ENCODE data around the gene DNASE1L2.
"Not testable (repeated sequence)": the region's sequence is repeated elsewhere in the genome, so short reads cannot be mapped to it uniquely, and the experiment has no call there.

Gene DNASE1L2

GRCh38 chr16:2267505-2267912, 31.3 kb downstream of the DNASE1L2 start:
- in situ Hi-C loops (cut with MboI; ENCODE audit: low sequenced_read_pairs): not testable (repeated sequence)

GRCh38 chr16:2267913-2268666, 31.8 kb downstream of the DNASE1L2 start, which contains the start of gene RNPS1:
RNPS1 (minus strand) TSS chr16:2268126; CDS start chr16:2264643, 3,483 bp downstream.
- in situ Hi-C loops (cut with MboI; ENCODE audit: low sequenced_read_pairs): no loop called here

- in situ Hi-C loops (cut with MboI; ENCODE audit: low sequenced_read_pairs): no loop called here
Measured at GRCh38 chr16:2270070-2270462, 33.8 kb downstream of the DNASE1L2 start.

GRCh38 chr16:2270588-2271470, 34.6 kb downstream of the DNASE1L2 start:
- in situ Hi-C loops (cut with MboI; ENCODE audit: low sequenced_read_pairs): no loop called here

- in situ Hi-C loops (cut with MboI; ENCODE audit: low sequenced_read_pairs): no loop called here
Measured at GRCh38 chr16:2271848-2272461, 35.7 kb downstream of the DNASE1L2 start.

GRCh38 chr16:2273484-2273883, 37.2 kb downstream of the DNASE1L2 start:
- in situ Hi-C loops (cut with MboI; ENCODE audit: low sequenced_read_pairs): no loop called here

- in situ Hi-C loops (cut with MboI; ENCODE audit: low sequenced_read_pairs): no loop called here
Measured at GRCh38 chr16:2273931-2274330, 37.7 kb downstream of the DNASE1L2 start.

- in situ Hi-C loops (cut with MboI; ENCODE audit: low sequenced_read_pairs): no loop called here
Measured at GRCh38 chr16:2275476-2276367, 39.5 kb downstream of the DNASE1L2 start.

GRCh38 chr16:2276368-2277195, 40.3 kb downstream of the DNASE1L2 start:
- in situ Hi-C loops (cut with MboI; ENCODE audit: low sequenced_read_pairs): no loop called here

- in situ Hi-C loops (cut with MboI; ENCODE audit: low sequenced_read_pairs): no loop called here
Measured at GRCh38 chr16:2277466-2278271, 41.4 kb downstream of the DNASE1L2 start.

- in situ Hi-C loops (cut with MboI; ENCODE audit: low sequenced_read_pairs): no loop called here
Measured at GRCh38 chr16:2278272-2278608, 42.0 kb downstream of the DNASE1L2 start.

GRCh38 chr16:2278956-2279800, 42.9 kb downstream of the DNASE1L2 start:
- in situ Hi-C loops (cut with MboI; ENCODE audit: low sequenced_read_pairs): no loop called here

GRCh38 chr16:2280461-2280860, 44.2 kb downstream of the DNASE1L2 start:
- in situ Hi-C loops (cut with MboI; ENCODE audit: low sequenced_read_pairs): no loop called here

GRCh38 chr16:2280981-2281542, 44.8 kb downstream of the DNASE1L2 start:
- in situ Hi-C loops (cut with MboI; ENCODE audit: low sequenced_read_pairs): no loop called here

- in situ Hi-C loops (cut with MboI; ENCODE audit: low sequenced_read_pairs): no loop called here
Measured at GRCh38 chr16:2282262-2282661, 46.0 kb downstream of the DNASE1L2 start.

- in situ Hi-C loops (cut with MboI; ENCODE audit: low sequenced_read_pairs): no loop called here
Measured at GRCh38 chr16:2282866-2283555, 46.8 kb downstream of the DNASE1L2 start.
